ENCODE data around the gene ARHGEF25. TPM values are rescaled to one million over a fixed set of nuclear protein-coding genes. Genes with fewer than 3 reads are reported as not detected.

The ARHGEF25 gene
- total RNA-seq, 2 experiments from 2014 or later, result 1.1 to 1.2 TPM

GRCh38 chr12:57606821-57607220 is 4.4 kb upstream of the ARHGEF25 start:
- Mint-ChIP-seq H3K27ac (no peak overlapping the region), H3K36me3 (ENCODE audit: low read depth) (peaks cover 5% of the 10 kb centered on the region)
- intact Hi-C loops (cut with micrococcal nuclease), result no loop called here

GRCh38 chr12:57607958-57608663 is 3.1 kb upstream of the ARHGEF25 start:
- ChIA-PET CTCF (interaction anchor here (1.1 to 2.5 kb wide), 5 partner anchors 13 to 85 kb away, joined by 3 to 17 read pairs (median 5); partner anchors contain the start of gene B4GALNT1), POLR2A (interaction anchor here (1.5 to 3.7 kb wide), 2 partner anchors 13 to 15 kb away, joined by 4 to 18 read pairs; partner anchors contain the start of gene PIP4K2C)
- peaks cover 8% of the 10 kb centered on the region for H3K27me3 Mint-ChIP-seq
- intact Hi-C loops (cut with micrococcal nuclease), result no loop called here
- H3K27ac Mint-ChIP-seq, result no peak overlapping the region
- TF ChIP-seq CTCF (IDR thresholded peaks at IDR 0.05), result no peak
- no peaks in the 10 kb centered on the region for H3K9me3 Mint-ChIP-seq
- DNase-seq (no peak), ATAC-seq (no peak)
- no peaks in the 10 kb centered on the region for H3K36me3 Mint-ChIP-seq (ENCODE audit: low read depth)
- H3K4me1 Mint-ChIP-seq (ENCODE audit: low read depth), result peaks cover 28% of the 10 kb centered on the region
- no peak overlapping the region for H3K4me3 Mint-ChIP-seq

More at GRCh38 chr12:57606821-57607220, 4.4 kb upstream of the ARHGEF25 start:
- DNase-seq, result no peak
- peaks cover 32% of the 10 kb centered on the region for H3K4me1 Mint-ChIP-seq (ENCODE audit: low read depth)
- TF ChIP-seq CTCF (IDR thresholded peaks at IDR 0.05), result no peak
- ATAC-seq, result no peak
- H3K9me3 Mint-ChIP-seq, result no peaks in the 10 kb centered on the region
- ChIA-PET POLR2A (interaction anchor here (1.5 to 4.4 kb wide), 3 partner anchors 8 to 15 kb away, joined by 4 to 27 read pairs (median 11); partner anchors contain the start of gene PIP4K2C), CTCF (interaction anchor here (1.1 to 2.2 kb wide), 6 partner anchors 13 to 148 kb away, joined by 3 to 12 read pairs (median 4); partner anchors contain the start of gene GLI1)
- no peak overlapping the region for H3K4me3 Mint-ChIP-seq
- peaks cover 2% of the 10 kb centered on the region for H3K27me3 Mint-ChIP-seq

- ChIA-PET POLR2A (interaction anchor here (0.7 to 3.7 kb wide), 3 partner anchors 10 to 17 kb away, joined by 3 to 18 read pairs (median 4); partner anchors contain the start of gene PIP4K2C), CTCF (interaction anchor here (2.4 to 2.5 kb wide), 2 partner anchors 11 to 25 kb away, joined by 8 to 17 read pairs; no protein-coding TSS in a partner anchor)
- DNase-seq (no peak), ATAC-seq (no peak)
- Mint-ChIP-seq H3K4me1 (ENCODE audit: low read depth) (peaks cover 21% of the 10 kb centered on the region), H3K9me3 (no peaks in the 10 kb centered on the region), H3K27ac (no peak overlapping the region), H3K27me3 (peaks cover 10% of the 10 kb centered on the region), H3K4me3 (no peak overlapping the region), H3K36me3 (ENCODE audit: low read depth) (no peaks in the 10 kb centered on the region)
- intact Hi-C loops (cut with micrococcal nuclease), result no loop called here
- no peak for TF ChIP-seq CTCF (IDR thresholded peaks at IDR 0.05)
Measured at GRCh38 chr12:57609101-57609780, 2.0 kb upstream of the ARHGEF25 start.

- intact Hi-C loops (cut with micrococcal nuclease), result no loop called here
- Mint-ChIP-seq H3K27ac (no peak overlapping the region), H3K27me3 (peaks cover 12% of the 10 kb centered on the region), H3K4me1 (ENCODE audit: low read depth) (peaks cover 20% of the 10 kb centered on the region), H3K9me3 (no peaks in the 10 kb centered on the region), H3K36me3 (ENCODE audit: low read depth) (no peaks in the 10 kb centered on the region), H3K4me3 (peak overlapping the region; percentile 70)
- ChIA-PET CTCF (interaction anchor here (1.0 to 8.0 kb wide), 5 partner anchors 10 to 101 kb away, joined by 3 to 60 read pairs (median 8); no protein-coding TSS in a partner anchor), POLR2A (interaction anchor here (0.7 to 3.7 kb wide), 4 partner anchors 10 to 93 kb away, joined by 3 to 18 read pairs (median 4); partner anchors contain the start of gene PIP4K2C)
- DNase-seq, result no peak
- TF ChIP-seq CTCF (IDR thresholded peaks at IDR 0.05), result no peak
- ATAC-seq, result no peak
Measured at GRCh38 chr12:57609781-57610553, 1.3 kb upstream of the ARHGEF25 start.

Data from activated CD8-positive, alpha-beta T cell treated with anti-CD3 and anti-CD28 coated beads for 36 hours (primary cell).